GM19351 (cell line): ENCODE data around the gene PRKAB2.
"Not testable (repeated sequence)": the region's sequence is repeated elsewhere in the genome, so short reads cannot be mapped to it uniquely, and the experiment has no call there.

ENCODE experiments used
- ATAC-seq: cut with Tn5 transposase; IDR thresholded peaks from one replicate; pipeline ENCODE4 v1.9.1; 2021; ENCODE audit warnings: mild to moderate bottlenecking, moderate library complexity; ENCODE audit not compliant: unreplicated experiment

PRKAB2 gene

DNA sequence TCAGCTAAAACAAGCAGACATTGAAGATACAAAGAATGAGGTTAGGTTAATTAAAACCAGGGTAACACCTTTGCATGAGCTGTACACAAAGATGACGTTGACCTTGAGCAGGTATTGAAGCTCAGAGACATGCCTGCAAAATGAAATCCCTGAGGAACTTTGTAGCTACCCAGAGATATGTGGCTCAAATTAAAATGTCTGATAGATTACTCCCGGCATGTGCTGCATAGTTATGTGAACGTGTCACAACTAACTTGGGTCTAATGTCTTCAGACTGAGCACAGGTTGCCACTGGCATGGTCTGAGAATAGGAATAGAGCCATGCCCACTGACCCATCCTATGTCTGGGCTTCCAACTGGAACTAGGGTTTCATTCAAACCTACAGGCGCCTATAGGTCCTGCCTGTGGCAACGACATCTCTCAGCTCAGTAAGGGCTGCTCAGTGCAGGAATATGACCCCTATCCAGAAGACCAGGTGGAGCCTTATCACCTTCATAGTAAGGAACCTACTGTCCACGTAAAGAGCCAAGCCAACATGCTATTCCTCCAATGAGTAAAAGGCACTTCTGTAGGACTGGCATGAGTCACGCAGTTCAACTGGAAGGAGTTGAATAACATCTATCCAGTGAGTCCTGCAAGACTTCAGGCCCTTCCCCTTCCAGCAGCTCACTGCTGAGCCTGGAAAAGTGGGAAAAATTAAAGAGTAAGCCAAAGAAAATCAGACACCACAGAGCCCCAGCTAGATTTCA is 60.7 kb downstream of the PRKAB2 start:
- no peak for ATAC-seq

DNA sequence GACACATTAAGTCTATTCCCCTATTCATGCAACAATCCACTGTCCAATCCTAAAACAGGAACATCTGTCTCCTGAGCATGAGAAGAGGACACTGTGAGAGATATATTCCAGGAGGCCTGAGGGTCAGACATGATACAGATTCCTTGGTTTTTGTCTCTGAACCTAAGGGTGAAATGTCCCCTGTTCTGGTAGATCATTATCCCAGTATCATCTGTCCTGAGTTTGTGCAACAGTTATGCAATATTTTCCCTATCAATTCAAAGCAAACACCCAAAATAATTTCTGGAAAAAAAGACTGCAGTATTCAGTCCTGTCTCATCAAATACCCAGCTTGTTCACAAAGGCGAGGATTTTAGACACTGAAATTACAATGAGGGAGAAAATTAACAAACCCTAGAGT is 61.4 kb downstream of the PRKAB2 start:
- no peak for ATAC-seq

DNA sequence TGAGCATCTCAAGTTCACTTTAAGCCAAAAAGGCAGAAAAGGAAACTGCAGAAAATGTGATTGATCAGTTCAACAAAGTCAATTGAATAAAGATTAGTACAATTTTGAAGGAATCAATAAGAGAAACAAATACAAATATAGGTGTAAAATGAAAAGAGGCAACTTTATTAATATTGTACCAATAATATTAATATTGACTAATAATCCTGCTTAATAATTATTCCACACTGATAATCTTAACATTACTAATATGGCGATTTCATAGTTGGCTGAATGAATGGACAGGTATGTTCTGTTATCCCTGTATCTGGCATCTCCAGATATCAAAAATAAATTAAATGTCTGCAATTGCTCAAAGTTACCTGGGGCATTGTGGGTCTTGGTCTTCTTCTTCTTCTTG is 61.8 kb downstream of the PRKAB2 start:
- ATAC-seq, result no peak

DNA sequence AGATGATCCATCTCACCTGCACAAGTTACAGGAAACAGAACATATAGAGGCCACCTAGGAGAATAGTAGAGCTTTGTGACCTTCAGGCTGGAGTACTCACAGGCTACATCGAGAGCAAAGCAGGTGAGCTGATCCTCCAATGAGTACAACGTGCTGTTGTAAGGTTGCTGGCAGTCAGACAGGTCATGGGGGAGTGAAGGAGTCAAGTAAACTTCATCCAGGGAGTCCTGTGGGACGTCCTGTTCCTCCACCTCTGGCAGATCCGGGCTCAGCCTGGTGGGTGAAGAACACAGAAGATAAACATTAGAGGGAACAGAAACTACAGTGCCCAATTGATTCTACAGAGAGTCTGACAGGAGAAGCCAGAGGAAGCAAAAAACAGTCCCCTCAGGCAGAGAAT is 62.5 kb downstream of the PRKAB2 start:
- ATAC-seq, result no peak

DNA sequence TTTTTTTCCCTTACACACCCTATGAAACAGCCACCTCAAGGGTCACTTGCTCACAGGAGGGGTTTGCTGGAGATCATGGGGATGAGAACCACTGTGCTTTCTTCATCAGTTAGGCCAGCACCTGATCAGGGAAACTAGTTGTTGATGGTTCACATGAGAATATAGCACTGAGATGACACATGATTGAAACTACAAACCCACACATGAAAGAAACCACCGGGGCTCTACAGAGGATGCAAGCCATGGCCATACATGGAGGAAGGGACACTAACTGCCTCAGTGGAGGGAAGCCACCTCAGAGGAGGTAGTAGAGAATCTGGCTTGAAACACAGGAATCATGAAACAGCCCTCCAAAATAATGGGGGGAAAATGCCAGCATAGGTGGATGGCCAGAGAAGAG is 63.2 kb downstream of the PRKAB2 start:
- peak; percentile 86 for ATAC-seq

DNA sequence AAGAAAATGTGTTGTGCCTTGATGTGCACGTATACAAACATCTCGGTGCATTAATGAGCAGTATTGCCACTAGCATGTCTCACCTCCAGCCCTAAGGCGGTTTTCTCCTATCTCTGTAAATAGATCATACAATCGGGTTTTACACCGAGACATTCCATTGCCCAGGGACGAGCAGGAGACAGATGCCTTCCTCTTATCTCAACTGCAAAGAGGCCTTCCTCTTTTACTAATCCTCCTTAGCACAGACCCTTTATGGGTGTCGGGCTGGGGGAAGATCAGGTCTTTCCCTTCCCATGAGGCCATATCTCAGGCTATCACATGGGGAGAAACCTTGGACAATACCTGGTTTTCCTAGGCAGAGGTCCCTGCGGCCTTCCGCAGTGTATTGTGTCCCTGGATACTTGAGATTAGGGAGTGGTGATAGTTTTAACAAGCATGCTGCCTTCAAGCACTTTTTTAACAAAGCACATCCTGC is 65.8 kb downstream of the PRKAB2 start:
- ATAC-seq, result not testable (repeated sequence)

DNA sequence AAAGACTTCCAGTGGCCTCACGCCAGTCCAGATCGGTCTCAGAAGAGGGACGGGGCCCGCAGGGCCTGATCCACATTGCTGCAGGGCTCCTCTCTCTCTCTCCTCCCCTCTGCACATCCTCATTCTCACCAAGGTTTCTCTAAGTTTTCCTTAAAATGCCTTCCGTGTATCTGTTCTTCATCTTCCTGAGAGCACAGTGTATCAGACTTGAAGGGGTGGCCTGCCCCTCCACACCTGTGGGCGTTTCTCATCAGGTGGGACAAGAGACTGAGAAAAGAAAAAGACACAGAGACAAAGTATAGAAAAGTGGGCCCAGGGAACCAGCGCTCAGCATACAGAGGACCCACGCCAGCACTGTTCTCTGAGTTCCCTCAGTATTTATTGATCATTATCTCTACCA is 66.4 kb downstream of the PRKAB2 start:
- no peak for ATAC-seq
